CD4-positive, alpha-beta T cell treated with Interleukin-2 at 100 ng/mL for 4 hours (primary cell): ENCODE data around the gene FSTL4.
A peak's percentile ranks its signal among the peaks of the same experiment; 100 is the strongest.

ENCODE experiments used
- DNase-seq: peaks from one replicate; pipeline ENCODE4 v3.0.0-alpha.2; 2020; ENCODE audit warnings: low spot score

The FSTL4 gene

DNA sequence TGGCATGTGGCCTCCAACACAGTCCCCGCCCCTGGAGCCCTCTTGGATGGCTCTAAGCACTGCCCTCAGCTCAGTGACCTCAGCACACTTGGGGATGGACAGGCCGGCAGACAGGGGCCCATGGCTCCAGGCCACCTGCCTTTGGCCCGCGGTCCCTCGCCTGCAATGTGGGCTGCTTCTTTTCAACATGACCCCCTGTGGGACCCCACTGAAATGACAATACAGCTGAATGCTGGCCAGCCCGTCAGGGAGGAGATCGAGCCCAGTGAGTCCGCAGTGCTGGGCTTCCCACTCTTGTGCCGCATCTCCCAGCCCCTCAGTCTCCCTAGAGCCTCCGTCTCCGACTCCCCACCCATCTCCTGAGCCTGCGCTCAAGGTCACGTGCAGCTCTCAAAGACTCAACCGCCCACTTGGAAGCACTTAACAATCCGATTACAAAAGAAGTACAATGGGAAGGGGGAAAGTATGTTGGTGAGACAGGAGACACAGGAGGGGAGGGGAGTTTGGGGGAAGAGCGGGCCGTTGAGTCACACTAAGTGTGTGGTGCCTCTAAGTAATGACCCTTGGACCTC, 321.6 kb downstream of the FSTL4 start:
- no peak for DNase-seq

DNA sequence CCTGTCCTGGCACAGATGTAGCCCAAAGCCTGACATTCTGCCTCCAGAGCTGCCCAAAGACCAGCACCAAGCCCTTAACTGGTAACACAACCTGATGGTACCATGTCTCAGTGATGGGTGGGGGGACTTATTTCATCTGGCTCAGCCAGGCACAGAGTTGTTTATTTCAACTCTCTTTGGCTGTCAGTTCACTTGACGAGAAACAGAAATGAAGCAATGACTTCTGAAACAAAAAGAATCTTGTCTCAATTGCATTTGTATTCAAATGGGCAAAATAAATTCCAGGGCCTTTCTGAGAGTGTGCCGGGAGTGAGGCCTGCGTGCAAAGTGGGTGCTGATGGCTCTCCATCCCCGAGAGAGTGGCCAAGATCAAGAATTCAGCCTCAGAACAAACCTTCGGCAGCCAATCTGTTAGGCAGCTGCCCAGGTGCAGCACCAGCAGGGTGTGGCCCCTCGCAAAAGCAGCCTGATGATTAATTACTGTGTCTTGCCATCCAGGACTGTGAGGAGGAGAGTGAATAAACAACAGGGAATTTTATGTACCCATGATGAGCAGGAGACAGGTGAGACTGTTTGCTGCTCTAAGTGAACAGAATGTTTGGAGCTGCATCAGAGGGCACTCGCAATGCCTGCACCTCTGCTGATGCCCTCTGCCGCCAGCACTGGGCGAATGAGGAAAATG, 322.5 kb downstream of the FSTL4 start:
- no peak for DNase-seq

DNA sequence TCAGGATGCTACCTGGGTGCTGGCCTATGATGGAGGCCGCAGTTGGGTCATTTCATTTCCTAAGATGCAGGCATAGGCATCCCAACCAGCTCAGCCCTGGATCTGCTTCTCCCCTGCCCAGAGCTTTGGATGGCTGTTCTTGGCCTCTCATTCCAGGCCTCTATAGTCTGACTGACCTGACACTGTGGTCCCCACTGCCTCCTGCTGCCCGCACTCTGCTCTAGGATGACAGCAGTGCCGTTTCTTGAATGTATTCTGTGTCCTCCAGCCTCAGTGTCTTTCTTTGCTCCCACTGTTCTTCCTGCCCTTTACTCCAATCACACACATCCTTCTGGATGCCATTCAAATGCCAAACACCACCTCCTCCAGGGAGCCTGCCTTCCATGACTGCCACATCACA, 324.8 kb downstream of the FSTL4 start:
- DNase-seq = peak; percentile 37

DNA sequence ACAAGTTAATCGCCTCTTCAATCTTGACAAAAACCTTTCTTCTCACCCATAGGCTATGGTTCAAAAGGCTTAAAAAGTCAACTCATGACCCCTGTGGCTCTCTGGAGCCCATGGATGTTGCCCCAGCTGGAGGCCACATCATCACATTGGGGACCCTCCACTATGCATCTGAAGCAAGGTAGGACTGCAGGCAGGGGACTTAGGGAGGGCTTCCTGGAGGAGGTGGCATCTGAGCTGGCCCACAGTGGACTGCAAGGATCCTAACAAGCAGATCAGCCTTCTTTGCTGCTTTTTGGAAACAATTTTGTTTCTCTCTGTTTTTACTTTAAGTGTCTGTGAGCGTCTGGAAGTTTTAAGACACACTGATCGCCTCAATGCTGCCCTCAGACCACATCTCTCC, 325.9 kb downstream of the FSTL4 start:
- no peak for DNase-seq

DNA sequence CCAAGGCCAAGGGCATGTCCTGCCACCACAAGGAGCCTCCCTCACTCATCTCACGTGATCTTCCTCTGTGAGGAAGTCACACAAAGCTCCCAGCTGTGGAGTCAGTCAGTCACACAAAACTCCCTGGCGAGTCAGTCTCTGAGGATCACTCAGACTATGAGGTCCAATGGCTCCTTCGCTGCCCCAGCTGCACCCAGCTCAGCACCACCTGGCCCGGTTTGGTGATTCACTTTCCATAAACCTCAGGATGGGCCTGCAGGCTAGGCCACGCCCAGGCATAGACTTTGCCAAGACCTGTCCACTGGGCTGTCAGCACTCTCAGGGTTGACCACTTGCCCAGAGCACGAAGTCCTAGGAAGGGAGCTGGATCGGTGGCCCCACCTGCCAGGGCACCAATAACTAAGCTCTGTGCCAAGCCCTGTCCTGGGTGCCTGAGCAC, 326.7 kb downstream of the FSTL4 start:
- DNase-seq = no peak

DNA sequence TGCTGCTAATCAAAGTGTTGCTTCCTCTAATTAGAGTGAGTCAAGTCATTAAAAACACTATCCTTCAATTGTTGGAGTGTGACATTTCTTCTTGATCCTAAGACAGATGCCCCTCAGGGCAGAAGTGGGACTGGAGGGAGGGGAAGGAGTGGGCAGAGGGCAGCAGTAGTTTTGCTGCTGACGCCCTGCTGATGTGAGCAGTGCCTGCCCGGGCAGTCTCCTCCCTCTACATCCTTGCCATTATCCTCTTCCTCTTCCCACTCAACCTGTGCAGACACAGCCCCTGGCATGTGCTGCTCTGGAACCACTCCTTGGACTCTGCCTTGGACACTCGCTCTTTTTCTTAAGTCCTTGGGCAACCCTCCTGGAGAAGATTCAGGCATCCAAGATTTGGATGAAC, 328.0 kb downstream of the FSTL4 start:
- DNase-seq = no peak

DNA sequence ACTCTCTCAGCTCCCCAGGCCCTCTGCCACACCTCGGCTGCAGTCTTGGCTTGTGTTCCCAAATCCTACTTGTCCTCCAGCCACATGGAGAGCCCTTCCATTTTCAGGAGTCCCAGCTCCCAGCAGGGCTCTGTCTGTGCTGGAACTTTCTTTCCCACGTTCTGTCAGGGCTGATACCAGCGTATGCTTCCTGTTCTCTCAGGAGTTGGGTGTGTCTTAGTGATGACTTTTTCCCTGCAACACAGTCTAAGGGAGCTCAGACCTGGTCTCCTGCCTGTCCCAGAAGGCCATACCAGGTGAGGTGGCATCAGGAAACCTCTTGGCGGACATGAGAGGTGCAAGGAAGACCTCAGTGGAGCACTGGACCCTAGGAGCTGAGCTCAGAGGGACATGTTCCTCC, 334.0 kb downstream of the FSTL4 start:
- DNase-seq = no peak

DNA sequence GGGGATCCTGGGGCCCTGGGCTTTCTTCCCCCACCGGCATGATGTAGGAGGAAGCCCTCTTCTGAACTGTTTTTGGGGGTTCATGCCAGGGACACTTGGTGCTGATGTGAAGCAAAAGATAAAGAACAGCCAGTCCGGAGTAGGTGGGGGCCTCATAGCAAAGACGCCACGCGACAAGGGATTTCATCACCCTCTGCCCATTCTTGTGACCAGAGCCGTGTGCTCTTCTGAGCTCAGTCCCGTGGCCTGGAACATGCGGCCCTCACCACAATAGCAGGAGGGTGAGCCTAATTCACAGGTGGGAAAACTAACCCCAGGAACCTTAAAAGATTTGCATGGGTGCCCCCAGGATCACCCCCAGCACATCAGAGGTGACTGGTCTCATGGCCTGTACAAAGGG, 334.6 kb downstream of the FSTL4 start:
- DNase-seq = no peak

DNA sequence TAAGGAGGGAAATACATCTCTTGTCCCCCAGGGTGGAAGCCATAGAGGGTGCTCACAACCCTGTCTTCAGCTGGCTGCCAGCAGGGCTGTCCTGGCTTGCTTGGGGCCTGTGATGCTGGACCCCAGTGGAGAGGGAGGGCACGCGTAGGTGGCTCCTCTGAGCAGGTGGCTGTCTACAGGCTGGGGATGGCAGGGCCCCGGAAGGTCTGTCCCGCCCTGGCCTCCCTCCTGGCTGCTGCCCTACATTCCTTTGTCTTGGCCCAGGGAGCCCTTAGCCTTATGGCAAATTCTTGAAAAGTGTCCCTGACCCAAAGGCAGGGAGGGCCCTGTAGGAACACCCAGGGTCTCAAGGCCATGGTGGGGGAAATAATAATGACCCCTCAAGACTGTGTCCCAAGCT, 336.2 kb downstream of the FSTL4 start:
- DNase-seq = no peak

DNA sequence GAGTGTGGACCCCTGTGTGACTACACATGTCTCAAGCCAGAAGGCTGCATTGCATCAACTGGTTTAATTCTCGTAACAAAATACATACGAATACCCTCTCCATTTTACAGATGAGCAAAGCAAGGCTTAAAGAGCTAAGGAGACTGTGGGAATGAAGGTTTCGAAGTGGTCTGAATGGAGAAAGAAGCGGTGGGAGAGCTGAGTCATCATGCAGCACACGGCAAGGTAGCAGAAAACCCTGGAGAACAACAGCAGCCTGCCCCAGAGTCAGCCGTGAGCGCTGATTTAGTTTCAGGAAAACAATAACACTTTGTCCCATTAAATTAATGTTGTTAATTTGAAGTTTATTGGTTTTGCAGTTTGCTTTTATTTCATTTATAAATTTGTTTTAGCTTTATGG, 336.7 kb downstream of the FSTL4 start:
- no peak for DNase-seq

DNA sequence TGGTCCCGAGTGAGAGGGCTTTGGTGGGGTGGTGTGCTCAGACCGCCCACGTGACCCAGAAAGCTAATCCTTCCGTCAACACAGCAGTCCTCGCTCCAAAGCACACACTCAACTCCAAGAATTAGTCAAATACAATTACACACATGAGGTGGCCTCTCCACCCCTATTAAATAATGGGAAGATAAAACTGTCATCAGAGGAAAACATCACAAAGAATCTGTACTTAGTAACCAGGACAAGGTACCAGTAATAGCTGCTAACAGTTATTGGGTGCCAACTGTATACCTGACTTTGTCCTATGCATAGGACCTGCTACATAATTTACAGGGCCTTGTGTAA, 337.8 kb downstream of the FSTL4 start:
- no peak for DNase-seq

DNA sequence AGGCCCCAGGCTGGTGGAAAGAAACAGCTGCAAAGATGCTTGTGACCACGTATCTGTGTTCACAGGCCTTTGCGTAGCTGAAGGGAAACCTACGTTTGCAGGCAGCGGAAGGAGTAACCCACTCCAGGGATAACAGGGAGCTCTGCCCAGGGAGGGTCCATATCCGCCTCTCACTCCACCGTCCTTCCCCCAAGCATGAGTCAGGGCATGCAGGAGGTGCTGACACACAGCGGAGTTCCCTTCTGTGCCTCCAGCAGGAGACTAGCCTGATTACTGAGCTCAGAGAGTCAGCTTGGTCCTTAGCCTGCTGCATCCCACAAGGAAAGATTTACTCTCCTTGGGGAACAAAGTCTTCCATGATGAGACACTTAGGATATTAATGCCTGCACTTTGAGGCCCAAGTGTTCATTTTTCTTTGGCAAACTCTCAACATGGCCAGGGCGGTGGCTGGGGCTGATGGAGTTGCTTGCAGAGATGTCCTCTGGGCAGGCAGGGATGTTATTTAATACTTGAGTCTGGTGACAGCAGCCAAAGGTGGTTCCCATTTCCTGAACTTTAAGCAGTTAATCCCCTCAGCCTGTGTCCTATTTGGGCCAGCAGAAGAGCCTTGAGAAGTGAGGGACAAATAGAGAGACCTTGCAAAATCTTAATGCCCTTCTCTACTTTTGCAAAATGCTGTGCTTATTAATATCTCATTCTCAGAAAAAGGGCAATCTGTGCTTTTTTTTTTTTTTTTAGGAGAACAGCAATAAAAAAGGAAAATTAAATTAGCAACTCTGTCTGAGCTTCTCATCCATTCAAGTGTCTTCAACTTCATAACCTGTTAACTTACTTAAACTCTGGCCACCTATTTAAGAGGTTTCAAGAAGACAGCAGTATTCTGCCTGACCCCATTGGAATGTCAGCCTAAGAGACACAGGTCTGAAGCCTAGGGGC, 338.4 kb downstream of the FSTL4 start:
- DNase-seq = no peak

DNA sequence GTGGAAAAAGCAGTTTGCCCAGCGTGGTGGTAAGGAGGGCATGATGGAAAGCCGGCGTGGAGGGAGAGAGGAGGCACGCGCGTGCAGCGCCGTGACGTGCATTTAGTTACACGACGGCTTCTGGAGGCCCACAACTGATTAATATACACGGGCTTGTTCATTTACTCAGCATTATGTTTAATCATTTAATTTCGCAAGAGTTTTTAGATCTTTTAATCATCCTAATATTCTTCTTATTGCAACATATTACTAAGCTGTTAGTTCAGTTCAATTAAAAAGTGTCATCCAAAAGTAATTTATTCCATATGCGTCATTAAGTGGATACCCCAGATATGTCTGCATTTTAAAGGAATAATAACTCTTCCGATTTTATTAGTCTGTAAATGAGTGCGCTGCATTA, 340.0 kb downstream of the FSTL4 start:
- DNase-seq = no peak

DNA sequence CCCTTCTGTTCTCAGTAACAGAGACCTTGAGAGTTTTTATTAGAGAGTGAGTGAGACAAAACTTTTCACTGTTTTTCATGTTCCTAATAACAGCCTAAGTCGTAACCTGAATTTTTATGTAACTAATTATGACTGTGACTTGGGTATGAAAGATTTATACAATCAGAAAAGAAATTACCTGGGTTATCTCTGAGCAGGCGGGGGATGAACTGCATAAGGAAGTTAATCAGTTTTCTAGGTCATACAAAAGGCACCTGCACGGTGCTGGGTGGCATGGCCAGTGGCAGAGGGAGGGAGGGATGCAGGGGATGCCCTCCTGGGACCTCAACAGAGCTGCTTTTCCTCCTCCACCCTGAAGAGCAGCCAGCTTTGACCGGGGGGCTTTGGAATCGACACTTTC, 340.7 kb downstream of the FSTL4 start:
- DNase-seq = no peak

DNA sequence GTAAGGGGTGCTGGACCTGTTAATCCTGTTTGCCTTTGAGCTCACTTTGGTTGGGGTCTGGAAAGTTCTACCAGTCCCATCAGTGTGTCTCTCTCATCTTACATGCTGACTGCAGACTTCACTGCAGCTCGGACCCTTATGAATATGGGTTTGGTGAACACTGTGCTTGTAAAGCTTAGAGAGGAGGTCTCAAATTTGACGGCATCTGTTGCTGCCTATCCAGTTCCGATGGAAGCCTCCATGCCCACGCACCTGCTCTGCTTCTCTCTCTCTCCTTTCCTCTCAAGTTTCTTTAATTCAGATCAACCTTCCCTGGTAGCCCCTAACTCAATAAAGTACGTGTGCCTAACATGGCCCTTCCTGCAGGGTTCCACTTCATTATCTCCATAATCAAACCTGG, 342.6 kb downstream of the FSTL4 start:
- DNase-seq = no peak

DNA sequence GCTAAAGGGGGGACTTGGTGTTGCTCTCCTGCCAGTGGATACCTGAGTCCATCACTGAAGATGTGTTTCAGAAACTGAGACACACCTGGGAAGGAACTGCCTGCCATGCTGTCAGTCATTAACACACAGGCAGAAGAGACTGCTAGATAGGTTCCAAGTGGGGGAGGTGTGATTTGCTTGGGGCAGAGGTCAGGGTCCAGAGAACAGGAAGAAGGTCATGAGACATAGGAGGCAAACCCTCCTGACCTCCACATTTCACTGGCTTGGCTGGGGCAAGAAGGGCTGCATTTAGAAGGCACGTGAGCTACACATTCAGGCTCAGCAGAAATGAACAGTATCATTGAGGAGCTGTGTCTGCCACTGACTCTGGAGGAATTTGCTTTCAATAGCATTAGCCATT, 344.7 kb downstream of the FSTL4 start:
- no peak for DNase-seq

DNA sequence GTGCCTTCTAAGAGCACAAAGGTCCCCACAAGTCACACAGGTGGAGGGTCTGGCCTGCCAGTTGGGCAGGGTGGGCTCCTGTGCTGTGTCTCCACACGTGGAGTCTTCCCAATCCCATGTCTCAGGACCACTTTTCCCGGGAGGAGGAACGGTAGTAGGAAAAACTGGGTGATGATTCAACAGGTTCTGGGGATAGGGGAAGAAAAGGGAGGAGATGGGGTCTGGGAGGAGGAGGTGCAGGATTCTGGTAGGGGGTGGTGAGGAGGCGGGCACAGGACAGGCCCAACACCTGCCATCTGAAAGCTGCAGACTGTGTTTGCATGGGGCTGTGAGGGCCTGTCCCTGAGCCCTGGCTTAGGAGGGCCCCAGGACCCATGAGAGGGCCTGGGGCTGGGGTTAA, 345.4 kb downstream of the FSTL4 start:
- no peak for DNase-seq

DNA sequence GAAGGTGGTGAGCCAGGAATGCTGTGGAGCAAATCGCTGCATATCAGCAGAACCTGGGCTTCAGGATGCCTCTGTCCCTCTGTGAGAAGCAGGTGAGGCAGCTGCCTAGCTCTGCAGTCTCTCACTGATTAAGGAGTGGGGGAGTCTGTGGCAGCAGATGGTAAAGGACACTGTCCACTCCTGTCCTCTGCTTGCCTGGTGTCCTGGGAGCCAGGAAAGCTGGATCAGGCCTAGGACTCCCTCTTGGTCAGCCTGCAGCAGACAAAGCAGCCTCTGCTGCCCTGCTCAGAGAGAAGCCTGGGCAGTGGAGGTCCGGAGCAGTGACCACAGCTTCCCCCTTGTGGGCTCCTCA, 345.8 kb downstream of the FSTL4 start:
- no peak for DNase-seq

DNA sequence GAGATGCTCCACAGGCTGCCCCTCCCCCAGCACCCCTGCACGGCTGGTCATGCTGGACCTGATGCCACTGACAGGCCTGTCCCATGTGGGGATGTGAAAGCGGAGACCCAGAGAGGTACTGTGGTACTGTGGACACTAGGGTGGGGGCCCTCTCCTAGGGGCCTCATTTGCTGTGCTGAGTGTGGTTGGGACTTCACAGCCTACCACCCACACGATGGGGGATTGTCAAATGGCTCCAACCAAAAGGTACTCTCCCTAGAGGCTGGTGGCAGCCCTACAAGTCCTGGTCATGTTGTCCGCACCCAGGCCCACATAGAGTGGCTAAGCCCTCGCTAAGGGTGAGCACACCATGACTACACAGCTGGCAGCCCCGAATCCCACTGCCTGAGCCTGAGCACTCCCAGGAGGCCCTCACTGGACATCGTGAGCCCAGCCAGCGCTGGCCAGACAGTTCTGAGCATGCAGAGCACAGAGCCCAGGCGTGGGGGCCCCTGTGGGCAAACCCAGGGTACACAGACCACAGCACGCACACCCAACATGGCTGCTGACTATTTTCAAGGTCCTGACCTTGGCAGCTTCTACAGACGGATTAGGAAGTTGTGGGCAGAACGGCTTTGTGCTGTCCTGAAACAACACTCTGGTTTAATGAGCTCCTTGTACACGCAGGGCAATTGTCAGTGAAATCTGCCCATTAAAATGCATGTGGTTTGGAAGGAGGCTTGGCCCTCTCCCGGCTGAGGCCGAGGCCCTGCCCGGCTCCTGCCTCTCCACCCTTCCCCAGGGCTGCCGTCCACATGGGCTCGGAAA, 346.4 kb downstream of the FSTL4 start:
- no peak for DNase-seq

DNA sequence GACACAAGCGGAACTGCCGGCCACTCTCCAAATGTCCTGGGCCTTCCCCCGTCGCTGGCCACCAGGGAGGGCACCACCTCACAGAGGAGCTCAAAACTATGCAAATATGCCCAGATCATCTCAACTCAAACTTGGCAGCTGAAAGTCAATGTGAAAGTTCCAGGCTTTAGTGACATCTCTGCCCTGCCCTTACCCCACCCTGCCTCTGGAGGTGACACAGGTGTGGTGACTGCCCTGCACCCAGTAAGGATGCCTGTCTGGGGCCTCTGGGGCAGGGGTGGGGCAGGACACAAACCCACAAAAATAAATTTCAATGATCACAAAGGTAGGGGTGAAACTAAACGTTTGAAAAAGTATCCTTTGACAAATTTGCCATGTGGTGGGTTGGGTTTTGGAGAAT, 347.1 kb downstream of the FSTL4 start:
- DNase-seq = no peak

DNA sequence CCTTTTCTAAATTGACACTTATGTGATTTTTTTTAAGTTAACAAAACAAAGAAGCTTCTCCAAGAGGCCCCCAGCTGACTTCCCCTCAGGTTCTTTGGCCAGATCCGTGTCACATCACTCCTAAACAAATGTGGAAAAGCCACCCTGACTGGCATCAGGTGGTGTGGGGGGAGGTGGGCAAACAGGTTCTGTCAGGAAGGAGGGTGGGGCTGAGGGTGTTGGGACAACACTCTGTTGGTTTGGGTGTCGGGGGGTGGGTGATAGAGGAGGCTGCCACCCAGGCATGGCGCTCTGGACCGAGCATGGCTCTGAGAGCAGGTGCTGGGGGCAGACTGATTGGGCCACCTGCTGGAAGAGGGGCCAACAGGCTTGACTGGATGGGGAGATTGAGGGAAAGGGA, 349.7 kb downstream of the FSTL4 start:
- no peak for DNase-seq

DNA sequence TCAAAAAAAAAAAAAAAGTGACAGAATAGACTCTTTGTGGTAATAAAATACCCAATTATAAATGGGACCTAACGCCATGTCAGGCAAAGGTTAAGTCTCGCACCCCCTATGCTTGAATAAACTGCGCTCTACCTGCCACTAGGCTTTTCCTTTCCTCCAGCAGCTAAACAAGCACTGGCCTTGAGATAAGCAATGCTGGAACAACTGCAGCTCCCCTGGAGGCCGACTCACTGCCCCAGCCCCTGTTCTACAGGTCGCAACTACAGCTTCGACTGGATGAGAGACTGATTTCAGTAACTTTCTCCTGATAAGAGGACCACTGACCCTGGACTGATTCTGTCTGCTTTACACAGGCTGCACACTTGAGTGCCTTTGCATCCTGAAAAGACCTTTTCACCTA, 350.3 kb downstream of the FSTL4 start:
- no peak for DNase-seq

DNA sequence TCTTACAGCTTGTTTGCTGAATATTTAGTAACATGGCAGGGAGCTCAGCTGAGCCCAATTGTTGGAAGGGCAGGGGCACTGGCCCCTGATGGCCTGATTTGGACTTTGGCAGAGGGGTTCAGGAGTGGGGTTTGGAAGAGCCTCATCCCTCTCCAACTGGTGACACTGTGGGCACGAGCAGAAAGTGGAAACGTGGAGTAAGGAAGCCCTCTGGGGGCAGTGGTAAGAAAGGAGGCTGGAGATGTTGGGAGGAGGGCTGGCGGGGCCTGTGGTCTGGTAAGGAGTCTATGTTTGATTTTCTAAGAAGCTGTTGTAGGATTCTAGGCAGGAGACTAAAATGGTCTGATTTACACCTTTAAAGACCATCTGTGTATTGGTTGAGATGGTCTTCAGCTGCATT, 351.6 kb downstream of the FSTL4 start:
- no peak for DNase-seq
